NCI-H460 (cell line): ENCODE results near the gene PLCL2. TPM values are rescaled to one million over a fixed set of nuclear protein-coding genes. Genes with fewer than 3 reads are reported as not detected.

Experiments used
- DNase-seq: peaks from one replicate; pipeline ENCODE4 v3.0.0-alpha.2; 2016; ENCODE audit warnings: low read depth; ENCODE audit errors: extremely low read depth
- total RNA-seq: library from RNA; depleted of rRNA; stranded (reverse); fragments of >200 nt; shearing (Covaris generic); gene quantifications from 2 replicates; pipeline ENCODE4 v1.2.3, GENCODE V29; 2014

Gene PLCL2
- total RNA-seq, 1 experiment from 2014 or later, result 3.8 TPM

GRCh38 chr3:17065315-17065714 lies 180.6 kb downstream of the PLCL2 start:
- no peak for DNase-seq

- no peak for DNase-seq
Observed at GRCh38 chr3:17065881-17066280, 181.1 kb downstream of the PLCL2 start.

DNA sequence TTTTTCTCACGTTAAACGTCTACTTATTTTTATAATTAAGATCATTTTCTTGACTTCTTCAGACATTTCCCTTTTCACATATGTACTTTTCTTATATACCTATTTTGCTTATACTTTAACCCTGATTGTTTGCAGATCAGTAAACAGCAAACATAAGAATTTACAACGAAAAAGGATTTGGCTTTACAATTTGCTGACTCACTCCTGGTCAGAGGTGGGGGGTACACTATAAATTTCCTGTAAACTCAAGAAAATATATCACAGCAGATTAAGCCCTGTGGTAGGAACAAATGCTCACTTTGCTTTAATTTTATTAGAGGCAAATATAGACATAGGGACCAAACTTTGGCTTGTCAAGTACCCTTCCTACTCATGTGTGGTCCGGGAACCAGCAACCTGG lies 185.0 kb downstream of the PLCL2 start:
- no peak for DNase-seq

- no peak for DNase-seq
Observed at GRCh38 chr3:17070161-17070959, 185.6 kb downstream of the PLCL2 start.

GRCh38 chr3:17074559-17074958 lies 189.8 kb downstream of the PLCL2 start:
- no peak for DNase-seq

DNA sequence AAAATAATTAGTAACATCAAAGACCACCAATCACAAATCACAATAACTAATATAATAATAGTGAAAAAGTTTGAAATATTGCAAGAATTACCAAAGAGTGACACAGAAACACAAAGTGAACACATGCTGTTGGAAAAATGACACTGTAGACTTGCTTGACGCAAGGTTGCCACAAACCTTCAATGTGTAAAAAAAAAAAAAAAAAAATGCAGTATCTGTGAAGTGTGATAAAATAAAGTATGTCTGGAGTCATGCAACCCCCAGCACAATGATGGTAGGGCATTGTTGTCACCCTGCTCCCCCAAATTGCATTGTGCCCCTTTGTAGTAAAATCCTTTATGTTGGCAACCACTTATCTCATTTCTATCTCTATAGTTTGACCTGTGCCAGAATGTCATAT lies 190.6 kb downstream of the PLCL2 start:
- no peak for DNase-seq

DNA sequence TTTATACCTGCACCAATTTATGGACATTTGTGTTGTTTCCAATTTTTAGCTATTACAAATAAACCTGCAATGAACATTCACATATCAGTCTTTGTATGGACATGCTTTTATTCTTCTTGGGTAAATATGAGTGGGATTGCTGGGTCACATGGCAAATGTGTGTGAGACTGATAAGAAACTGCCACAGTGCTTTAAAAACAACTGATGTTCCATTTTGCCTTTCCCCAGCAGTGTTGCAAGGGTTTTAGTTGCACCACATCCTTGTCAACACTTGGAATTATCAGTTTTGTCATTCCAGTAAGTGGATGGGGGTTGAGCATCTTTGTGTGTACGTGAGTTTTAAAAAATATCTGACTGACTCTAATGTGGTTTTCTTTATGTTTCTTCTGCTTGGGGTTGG lies 191.2 kb downstream of the PLCL2 start:
- no peak for DNase-seq

- DNase-seq, result no peak
Observed at GRCh38 chr3:17076940-17077605, 192.3 kb downstream of the PLCL2 start.

GRCh38 chr3:17077606-17078005 lies 192.9 kb downstream of the PLCL2 start:
- DNase-seq, result no peak

- DNase-seq, result no peak
Observed at GRCh38 chr3:17078926-17079465, 194.2 kb downstream of the PLCL2 start.

DNA sequence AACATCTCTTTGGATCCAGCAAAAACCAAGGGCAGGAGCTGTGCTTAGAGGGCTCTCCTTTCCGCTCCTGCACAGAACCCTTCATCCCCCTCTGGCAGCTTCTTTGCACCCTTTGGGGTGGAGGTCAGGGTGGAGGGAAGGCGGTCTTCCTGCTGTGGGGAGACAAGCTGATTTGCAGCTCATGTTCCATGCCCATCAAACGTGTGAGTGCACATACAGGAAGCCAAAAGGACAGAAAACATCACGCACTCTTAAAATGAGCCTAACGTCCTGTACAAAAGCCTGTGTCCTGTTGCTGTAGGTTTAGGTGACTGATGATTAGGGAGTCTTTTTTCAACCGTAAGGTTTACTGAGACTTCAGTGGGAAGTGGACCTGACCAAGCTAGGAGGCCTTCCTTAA lies 195.2 kb downstream of the PLCL2 start:
- DNase-seq, result no peak

DNA sequence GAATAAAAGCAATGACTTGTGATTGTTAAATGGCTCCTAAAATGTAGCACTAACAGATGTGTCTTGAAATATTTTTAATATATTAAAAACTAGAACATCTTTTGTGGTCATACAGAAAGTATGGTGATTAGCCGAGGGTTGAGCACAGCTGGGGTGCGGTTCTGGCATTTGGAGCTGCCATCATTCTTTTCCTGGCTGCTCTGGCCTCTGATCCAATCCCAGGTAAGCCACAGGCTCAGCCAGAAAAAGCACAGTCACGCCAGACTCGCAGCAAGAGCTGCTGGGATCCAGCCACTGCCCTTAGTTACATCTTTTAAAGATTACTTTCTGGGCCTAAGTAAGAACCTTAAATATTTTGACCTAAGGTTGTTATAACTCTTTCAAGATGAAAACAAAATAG lies 196.8 kb downstream of the PLCL2 start:
- no peak for DNase-seq

DNA sequence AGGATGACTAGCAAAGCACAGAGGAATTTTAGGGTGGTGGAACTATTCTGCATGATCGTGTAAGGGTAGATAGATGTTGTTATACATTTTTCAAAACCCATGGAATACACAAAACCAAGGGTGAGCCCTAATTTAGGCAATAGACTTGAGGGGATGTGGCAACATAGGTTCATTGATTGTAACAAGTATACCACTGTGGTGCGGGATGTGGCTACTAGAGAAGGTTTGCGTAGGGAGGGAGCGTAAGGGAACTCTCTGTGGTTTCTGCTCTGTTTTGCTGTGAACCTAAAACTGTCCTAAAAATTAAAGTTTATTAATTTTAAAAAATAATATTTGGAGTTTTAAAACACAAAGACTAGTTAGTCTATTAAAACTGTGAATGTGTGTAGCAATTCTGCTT lies 202.8 kb downstream of the PLCL2 start:
- DNase-seq, result no peak

DNA sequence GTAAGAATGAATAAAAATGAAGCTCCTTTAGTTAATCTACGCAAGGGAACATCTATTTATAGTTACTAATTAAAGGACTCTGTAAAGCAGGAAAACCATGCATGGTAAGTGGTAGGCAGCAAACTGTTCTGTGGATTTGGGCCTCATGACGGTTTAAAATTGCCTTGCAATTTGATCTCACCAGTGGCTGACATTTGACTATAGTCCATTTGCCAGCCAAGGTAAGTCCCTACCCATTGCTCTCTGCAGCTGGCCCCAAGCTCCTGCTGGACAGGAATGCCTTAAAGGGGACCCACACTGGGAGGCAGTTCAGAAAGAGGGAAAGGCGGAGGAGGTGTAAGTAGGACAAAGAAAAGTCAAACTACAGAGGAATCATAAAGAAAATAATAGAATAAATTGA lies 203.3 kb downstream of the PLCL2 start:
- no peak for DNase-seq

DNA sequence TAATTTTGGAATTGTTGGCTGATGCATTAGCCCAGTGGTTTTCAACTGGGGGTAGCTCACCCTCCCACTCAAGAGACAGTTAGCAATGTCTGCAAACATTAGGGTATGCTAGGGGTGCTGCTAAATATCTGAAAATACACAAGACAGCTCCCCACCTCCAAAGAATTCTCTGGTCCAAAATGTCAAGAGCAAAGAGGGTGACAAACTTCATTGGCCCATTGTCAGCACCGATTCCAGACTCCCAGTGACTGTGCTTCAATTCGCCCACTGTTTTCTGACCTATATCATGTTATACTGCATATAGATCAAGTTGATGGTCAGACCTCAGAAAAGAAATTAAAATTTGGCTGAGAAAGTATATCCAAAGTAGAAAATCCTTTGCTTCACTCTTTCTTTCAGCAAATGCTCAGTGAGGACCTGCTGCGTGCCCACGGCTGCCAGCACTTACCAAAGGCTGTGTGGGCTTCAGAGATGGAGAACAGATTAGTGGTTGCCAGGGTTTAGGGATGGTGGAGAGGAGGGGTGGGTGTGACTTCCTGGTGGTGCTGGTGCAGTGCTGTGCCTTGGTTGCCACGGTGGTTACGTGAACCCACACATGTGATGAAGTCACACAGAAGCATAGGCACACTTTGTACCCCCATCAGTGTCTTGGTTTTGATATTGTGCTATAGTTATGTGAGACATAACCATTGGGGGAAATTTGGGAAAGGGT lies 204.0 kb downstream of the PLCL2 start:
- DNase-seq, result no peak

DNA sequence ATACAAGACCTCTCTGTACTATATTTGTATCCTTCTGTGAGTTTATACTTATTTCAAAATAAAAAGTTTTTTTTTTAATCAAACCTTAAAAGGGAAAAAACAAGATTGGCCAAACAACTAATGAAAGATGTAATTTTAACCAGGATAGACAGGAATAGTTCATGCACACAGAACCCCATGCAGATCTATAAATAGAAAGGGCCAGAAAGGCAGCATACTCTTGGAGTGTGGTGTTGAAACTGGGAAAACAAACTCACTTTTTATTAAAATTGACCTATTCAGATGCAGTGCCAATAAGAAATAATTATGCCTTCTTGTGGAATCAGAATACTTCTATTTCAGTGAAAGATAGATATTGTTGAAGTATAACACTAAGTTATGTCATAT lies 204.6 kb downstream of the PLCL2 start:
- DNase-seq, result no peak

- no peak for DNase-seq
Observed at GRCh38 chr3:17090280-17090983, 205.7 kb downstream of the PLCL2 start.

DNA sequence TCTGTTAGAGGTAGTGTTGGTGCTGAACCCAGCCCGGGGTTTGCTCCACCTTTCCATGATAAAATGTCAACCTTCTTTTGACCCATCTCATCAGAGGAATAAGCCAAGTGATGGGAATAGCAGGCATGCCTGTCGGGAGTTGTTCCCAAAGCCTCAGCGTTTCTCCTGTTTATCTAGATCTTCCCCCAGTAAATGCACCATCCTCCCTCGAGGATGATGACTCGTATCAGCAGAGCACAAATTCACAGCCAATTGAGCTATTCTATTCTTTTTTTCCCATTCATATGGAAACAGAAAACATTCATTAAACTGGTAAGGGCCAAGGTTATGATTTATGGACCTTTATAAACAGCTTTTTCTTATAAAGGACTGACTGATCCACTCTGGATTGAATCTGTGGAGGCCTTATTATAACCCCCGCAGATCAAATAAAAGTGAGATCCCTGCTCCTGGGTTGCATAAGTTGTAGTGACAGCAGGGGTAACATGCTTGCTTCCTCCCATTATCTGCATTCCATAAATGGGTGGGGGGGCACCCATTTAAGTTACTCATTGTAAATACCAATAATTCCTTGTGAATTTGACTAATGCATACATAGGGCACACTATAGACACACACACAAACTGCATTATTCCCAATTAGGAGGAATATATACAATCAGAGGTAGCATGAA lies 207.3 kb downstream of the PLCL2 start:
- DNase-seq, result no peak

- no peak for DNase-seq
Observed at GRCh38 chr3:17092583-17092933, 207.8 kb downstream of the PLCL2 start.

DNA sequence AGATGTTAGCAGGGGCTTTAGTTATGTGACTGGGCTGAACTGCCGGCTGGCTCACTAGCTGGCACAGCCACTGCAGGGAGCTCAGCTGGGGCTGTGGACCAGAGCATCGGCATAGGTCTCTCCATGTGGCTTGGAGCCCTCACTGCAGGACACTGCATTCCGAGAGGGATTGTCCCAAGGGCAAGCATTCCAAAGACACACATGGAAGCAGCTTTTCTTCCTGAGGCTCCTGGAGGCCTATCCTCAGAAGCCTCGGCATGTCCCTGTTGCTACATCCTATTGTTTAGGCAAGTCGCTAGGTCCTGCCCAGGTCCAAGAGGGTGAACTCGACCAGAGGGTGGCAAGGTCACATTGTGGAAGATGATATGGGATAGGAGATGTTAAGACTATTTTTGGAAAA lies 209.8 kb downstream of the PLCL2 start:
- no peak for DNase-seq
